Mammary epithelial cell (primary cell): ENCODE results near the gene KCNJ6.

ENCODE experiments used
- CTCF ChIP-seq, 2 donors: IDR thresholded peaks in 1 of 2; conservative IDR thresholded peaks in 1 of 2; 2 replicates each; pipeline ENCODE4 v1.5.1; 2011 to 2012; ENCODE audit warnings: inconsistent platforms in 2 of 2, low read length in 2 of 2, mild to moderate bottlenecking in 2 of 2, control low read depth in 1 of 2, low read depth in 1 of 2; ENCODE audit not compliant: insufficient read depth in 1 of 2; ENCODE audit errors: extremely low read depth in 1 of 2
- EZH2 ChIP-seq: IDR thresholded peaks from 2 replicates; pipeline ENCODE4 v1.6.1; 2012; ENCODE audit warnings: low read length, inconsistent platforms, borderline replicate concordance

DNA sequence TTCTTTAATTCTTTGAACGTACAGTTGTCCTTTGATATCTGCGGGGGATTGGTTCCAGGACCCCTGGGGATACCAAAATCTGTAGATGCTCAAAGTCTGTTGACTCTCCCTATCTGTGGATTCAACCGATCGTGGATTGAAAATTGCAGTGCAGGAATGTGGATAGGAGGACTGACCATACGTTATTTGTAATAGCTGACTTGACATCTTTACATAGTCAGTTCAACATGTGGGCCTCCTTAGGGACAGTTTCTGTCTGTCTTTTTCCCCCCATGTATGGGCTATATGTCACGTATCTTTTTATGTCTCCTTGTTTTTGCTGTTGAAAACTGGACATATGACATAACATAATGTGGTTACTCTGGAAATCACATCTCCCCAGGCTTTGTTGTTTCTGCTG is 344.8 kb downstream of the KCNJ6 start:
- TF ChIP-seq CTCF (conservative IDR thresholded peaks at IDR 0.05 in 1 of 2, IDR thresholded peaks at IDR 0.05 in 1 of 2; ENCODE audit: extremely low read depth in 1 of 2, insufficient read depth in 1 of 2, low read depth in 1 of 2, low read length in 2 of 2) (no peak), EZH2 (no peak)
